H9 (cell line): ENCODE measurements around the gene RNF141. TPM values are rescaled to one million over a fixed set of nuclear protein-coding genes. Genes with fewer than 3 reads are reported as not detected.

Experiments
- DNase-seq: peaks from one replicate; pipeline ENCODE4 v3.0.0-alpha.2; 2017
- H2AFZ ChIP-seq: one replicate; pipeline ENCODE4 v1.6.1; 2013; ENCODE audit warnings: mild to moderate bottlenecking, low read length, control low read depth, moderate library complexity
- H2AK5ac ChIP-seq: 2 replicates; pipeline ENCODE4 v1.6.1; 2013; ENCODE audit warnings: low read length, control low read depth, mixed read lengths; ENCODE audit not compliant: insufficient read length
- H2BK120ac ChIP-seq: one replicate; pipeline ENCODE4 v1.6.1; 2013; ENCODE audit warnings: low read depth, mild to moderate bottlenecking, low read length, control low read depth, inconsistent platforms; ENCODE audit not compliant: poor library complexity, severe bottlenecking
- H2BK12ac ChIP-seq: 2 replicates; pipeline ENCODE4 v1.6.1; 2013; ENCODE audit warnings: low read length, control low read depth, mixed read lengths, low read depth; ENCODE audit not compliant: insufficient read length
- H2BK15ac ChIP-seq: 2 replicates; pipeline ENCODE4 v1.6.1; 2013; ENCODE audit warnings: low read depth, low read length, control low read depth
- H2BK20ac ChIP-seq: one replicate; pipeline ENCODE4 v1.6.1; 2013; ENCODE audit warnings: low read depth, mild to moderate bottlenecking, low read length, control low read depth, inconsistent platforms; ENCODE audit not compliant: poor library complexity, severe bottlenecking
- H2BK5ac ChIP-seq: 2 replicates; pipeline ENCODE4 v1.6.1; 2013; ENCODE audit warnings: low read length, control low read depth, mixed read lengths; ENCODE audit not compliant: insufficient read length
- H3K14ac ChIP-seq: 2 replicates; pipeline ENCODE4 v1.6.1; 2013; ENCODE audit warnings: low read length, control low read depth; ENCODE audit not compliant: insufficient read depth
- H3K18ac ChIP-seq: 2 replicates; pipeline ENCODE4 v1.6.1; 2013; ENCODE audit warnings: low read depth, mild to moderate bottlenecking, mixed read lengths, low read length, control low read depth; ENCODE audit not compliant: insufficient read length
- H3K23ac ChIP-seq: 2 replicates; pipeline ENCODE4 v1.6.1; 2013; ENCODE audit warnings: low read length, control low read depth, mixed read lengths, low read depth; ENCODE audit not compliant: insufficient read length
- H3K23me2 ChIP-seq: 2 replicates; pipeline ENCODE4 v1.6.1; 2013; ENCODE audit warnings: low read depth, mild to moderate bottlenecking, mixed read lengths, low read length, control low read depth; ENCODE audit not compliant: insufficient read length, poor library complexity, severe bottlenecking
- H3K27ac ChIP-seq: 2 replicates; pipeline ENCODE4 v1.5.1; 2013; ENCODE audit warnings: low read length, control low read depth, mixed read lengths, low read depth; ENCODE audit not compliant: insufficient read length
- H3K27me3 ChIP-seq: 2 replicates; pipeline ENCODE4 v1.6.1; 2013; ENCODE audit warnings: low read length, control low read depth, inconsistent platforms; ENCODE audit not compliant: insufficient read depth
- H3K4ac ChIP-seq: 2 replicates; pipeline ENCODE4 v1.6.1; 2013; ENCODE audit warnings: low read depth, mild to moderate bottlenecking, control low read depth, inconsistent platforms, low read length, moderate library complexity
- H3K4me1 ChIP-seq: 2 replicates; pipeline ENCODE4 v1.6.1; 2013; ENCODE audit warnings: low read length, control low read depth, inconsistent platforms; ENCODE audit not compliant: insufficient read depth
- H3K4me2 ChIP-seq: 2 replicates; pipeline ENCODE4 v1.6.1; 2013; ENCODE audit warnings: low read length, control low read depth, mixed read lengths; ENCODE audit not compliant: insufficient read length, insufficient read depth
- H3K56ac ChIP-seq: 2 replicates; pipeline ENCODE4 v1.6.1; 2013; ENCODE audit warnings: low read depth, mild to moderate bottlenecking, mixed read lengths, low read length, control low read depth; ENCODE audit not compliant: insufficient read length
- H3K79me1 ChIP-seq: 2 replicates; pipeline ENCODE4 v1.6.1; 2013; ENCODE audit warnings: low read depth, mild to moderate bottlenecking, moderate library complexity, low read length, control low read depth, inconsistent platforms; ENCODE audit not compliant: insufficient read depth, poor library complexity, severe bottlenecking
- H3K79me2 ChIP-seq: 2 replicates; pipeline ENCODE4 v1.6.1; 2013; ENCODE audit warnings: low read length, control low read depth, inconsistent platforms; ENCODE audit not compliant: insufficient read depth
- H3K9ac ChIP-seq: 2 replicates; pipeline ENCODE4 v1.6.1; 2013; ENCODE audit warnings: low read length, control low read depth, mixed read lengths; ENCODE audit not compliant: insufficient read length; ENCODE audit errors: extremely low read depth
- H3K9me3 ChIP-seq: one replicate; pipeline ENCODE4 v1.6.1; 2013; ENCODE audit warnings: low read depth, low read length, inconsistent platforms; ENCODE audit not compliant: control insufficient read depth
- H3T11ph ChIP-seq: one replicate; pipeline ENCODE4 v1.6.1; 2013; ENCODE audit warnings: mild to moderate bottlenecking, low read length, control low read depth, inconsistent platforms
- H4K20me1 ChIP-seq: one replicate; pipeline ENCODE4 v1.6.1; 2013; ENCODE audit not compliant: control insufficient read depth, insufficient read length, insufficient read depth
- H4K5ac ChIP-seq: 2 replicates; pipeline ENCODE4 v1.6.1; 2013; ENCODE audit warnings: low read depth, mild to moderate bottlenecking, mixed read lengths, low read length, control low read depth; ENCODE audit not compliant: insufficient read length
- H4K8ac ChIP-seq: replicated peaks from 2 replicates; pipeline ENCODE4 v1.6.1; 2013; ENCODE audit warnings: low read length, control low read depth, mixed read lengths, low read depth; ENCODE audit not compliant: insufficient read length
- H4K91ac ChIP-seq: 2 replicates; pipeline ENCODE4 v1.6.1; 2013; ENCODE audit warnings: low read depth, mild to moderate bottlenecking, moderate library complexity, mixed read lengths, low read length, control low read depth; ENCODE audit not compliant: insufficient read length
- H3K27ac Mint-ChIP-seq, 3 experiments: 2 replicates in 2 of 3; 3 replicates in 1 of 3; pipeline ENCODE4 v1.8.0; 2020 to 2021; ENCODE audit warnings: mixed read lengths in 3 of 3, mild to moderate bottlenecking in 1 of 3, moderate library complexity in 1 of 3
- H3K27me3 Mint-ChIP-seq: 2 replicates; pipeline ENCODE4 v1.8.0; 2021; ENCODE audit warnings: low read depth, mild to moderate bottlenecking, moderate library complexity, mixed read lengths
- H3K36me3 Mint-ChIP-seq, 3 experiments: 2 replicates in 2 of 3; 3 replicates in 1 of 3; pipeline ENCODE4 v1.8.0; 2020 to 2021; ENCODE audit warnings: low read depth in 3 of 3, mixed read lengths in 3 of 3; ENCODE audit not compliant: insufficient read depth in 1 of 3
- H3K4me1 Mint-ChIP-seq, 2 experiments: 2 replicates each; pipeline ENCODE4 v1.8.0; 2020; ENCODE audit warnings: mixed read lengths in 2 of 2
- H3K4me3 Mint-ChIP-seq, 2 experiments: 2 replicates in 1 of 2; 3 replicates in 1 of 2; pipeline ENCODE4 v1.8.0; 2020 to 2021; ENCODE audit warnings: mild to moderate bottlenecking in 2 of 2, mixed read lengths in 2 of 2, moderate library complexity in 1 of 2
- H3K9me3 Mint-ChIP-seq, 2 experiments: 2 replicates in 1 of 2; 3 replicates in 1 of 2; pipeline ENCODE4 v1.8.0; 2020; ENCODE audit warnings: mild to moderate bottlenecking in 2 of 2, mixed read lengths in 2 of 2, moderate library complexity in 1 of 2
- WGBS: extraction: QIAGEN DNeasy Blood & Tissue Kit; methylation state at CpG from one replicate; pipeline ENCODE4 v1.1.7; 2013; ENCODE audit warnings: missing lambda C conversion rate, low lambda C conversion rate, mixed read lengths; ENCODE audit not compliant: insufficient read length; ENCODE audit errors: extremely low coverage; 5-methylcytosine and 5-hydroxymethylcytosine counted together
- total RNA-seq: library from RNA; stranded (reverse); gene quantifications from 2 replicates; pipeline ENCODE4 v1.2.1, GENCODE V29; 2021
- TF ChIP-seq, protein P1 (sequence below): fragments of 200-600 bp; sonication (generic); conservative IDR thresholded peaks from 3 replicates; pipeline ENCODE4 v1.8.0; 2021; ENCODE audit warnings: antibody characterized with exemption, mild to moderate bottlenecking

RNF141 gene
- total RNA-seq, 1 experiment from 2014 or later, result 24.7 TPM

DNA sequence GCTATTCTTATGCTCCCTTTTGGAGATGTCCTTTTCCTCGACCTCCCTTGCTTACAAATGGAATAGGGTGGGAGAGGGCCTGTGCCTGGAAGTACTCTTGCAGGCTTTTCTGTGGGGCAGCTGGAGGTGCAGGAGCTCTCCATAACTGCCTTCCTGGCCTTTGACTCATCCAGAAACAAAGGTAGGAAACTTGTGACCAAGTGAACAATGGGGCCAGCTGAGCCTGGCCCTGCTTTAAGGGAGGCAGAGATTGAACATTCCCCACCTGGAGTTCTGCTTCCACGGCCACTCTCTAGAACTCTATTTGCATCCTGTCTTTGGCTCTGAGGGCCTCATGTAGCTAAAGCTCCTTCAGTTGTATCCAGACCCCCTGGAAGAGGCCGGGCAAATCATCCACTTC, 32.6 kb upstream of the RNF141 start:
- H3K27me3 ChIP-seq, result no peaks in the 10 kb centered on the region
- no peaks in the 10 kb centered on the region for H3K9me3 Mint-ChIP-seq
- no peak overlapping the region for H3K4me3 Mint-ChIP-seq
- no peak overlapping the region for H2BK15ac ChIP-seq
- no peak overlapping the region for H4K8ac ChIP-seq
- no peak overlapping the region for H3K4ac ChIP-seq
- H3K4me1 ChIP-seq, result peaks cover 9% of the 10 kb centered on the region; the same call in 1 of the 2 replicates
- no peaks in the 10 kb centered on the region for H3K79me2 ChIP-seq
- no peak overlapping the region for H3K4me2 ChIP-seq
- H3K79me1 ChIP-seq, result no peaks in the 10 kb centered on the region
- no peak for DNase-seq
- no peak overlapping the region for H3K56ac ChIP-seq
- no peak overlapping the region for H2AK5ac ChIP-seq
- no peak overlapping the region for H3T11ph ChIP-seq
- H2BK5ac ChIP-seq, result no peak overlapping the region
- no peak overlapping the region for H3K27ac ChIP-seq
- no peaks in the 10 kb centered on the region for H4K20me1 ChIP-seq
- no peaks in the 10 kb centered on the region for H3K36me3 Mint-ChIP-seq
- H2BK20ac ChIP-seq, result no peak overlapping the region
- TF ChIP-seq, protein P1, sequence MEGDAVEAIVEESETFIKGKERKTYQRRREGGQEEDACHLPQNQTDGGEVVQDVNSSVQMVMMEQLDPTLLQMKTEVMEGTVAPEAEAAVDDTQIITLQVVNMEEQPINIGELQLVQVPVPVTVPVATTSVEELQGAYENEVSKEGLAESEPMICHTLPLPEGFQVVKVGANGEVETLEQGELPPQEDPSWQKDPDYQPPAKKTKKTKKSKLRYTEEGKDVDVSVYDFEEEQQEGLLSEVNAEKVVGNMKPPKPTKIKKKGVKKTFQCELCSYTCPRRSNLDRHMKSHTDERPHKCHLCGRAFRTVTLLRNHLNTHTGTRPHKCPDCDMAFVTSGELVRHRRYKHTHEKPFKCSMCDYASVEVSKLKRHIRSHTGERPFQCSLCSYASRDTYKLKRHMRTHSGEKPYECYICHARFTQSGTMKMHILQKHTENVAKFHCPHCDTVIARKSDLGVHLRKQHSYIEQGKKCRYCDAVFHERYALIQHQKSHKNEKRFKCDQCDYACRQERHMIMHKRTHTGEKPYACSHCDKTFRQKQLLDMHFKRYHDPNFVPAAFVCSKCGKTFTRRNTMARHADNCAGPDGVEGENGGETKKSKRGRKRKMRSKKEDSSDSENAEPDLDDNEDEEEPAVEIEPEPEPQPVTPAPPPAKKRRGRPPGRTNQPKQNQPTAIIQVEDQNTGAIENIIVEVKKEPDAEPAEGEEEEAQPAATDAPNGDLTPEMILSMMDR, result no peak
- H3K9me3 ChIP-seq, result no peaks in the 10 kb centered on the region
- no peak overlapping the region; a peak in 1 of 7 replicates for H3K27ac Mint-ChIP-seq
- WGBS, result no CpG with 5 or more reads among the region's 3 CpGs
- no peaks in the 10 kb centered on the region for H3K23me2 ChIP-seq
- no peak overlapping the region for H3K14ac ChIP-seq
- H2AFZ ChIP-seq, result no peak overlapping the region
- no peak overlapping the region for H3K9ac ChIP-seq
- peaks cover 18 to 19% of the 10 kb centered on the region in 2 experiments for H3K4me1 Mint-ChIP-seq
- no peaks in the 10 kb centered on the region for H3K27me3 Mint-ChIP-seq
- H3K18ac ChIP-seq, result no peak overlapping the region
- H4K91ac ChIP-seq, result no peak overlapping the region
- H4K5ac ChIP-seq, result no peak overlapping the region
- no peak overlapping the region for H3K23ac ChIP-seq
- no peak overlapping the region for H2BK120ac ChIP-seq
- no peak overlapping the region for H2BK12ac ChIP-seq
